Endothelial cell of umbilical vein (primary cell): ENCODE results near the gene DAD1.

ENCODE experiments used
- CTCF ChIP-seq, 2 donors: IDR thresholded peaks; 1 replicate in 1 of 2; 2 replicates in 1 of 2; pipeline ENCODE4 v1.5.1; 2011; ENCODE audit warnings: low read length in 2 of 2, mild to moderate bottlenecking in 2 of 2, moderate library complexity in 2 of 2, control low read depth in 1 of 2, inconsistent platforms in 1 of 2, low read depth in 1 of 2; ENCODE audit not compliant: insufficient read depth in 1 of 2; ENCODE audit errors: extremely low read depth in 1 of 2
- EZH2 ChIP-seq: IDR thresholded peaks from 2 replicates; pipeline ENCODE4 v1.6.1; 2012; ENCODE audit warnings: borderline replicate concordance, low read depth, mild to moderate bottlenecking, moderate library complexity, low read length, inconsistent platforms; ENCODE audit not compliant: severe bottlenecking
- FOS ChIP-seq: IDR thresholded peaks from 2 replicates; pipeline ENCODE4 v1.6.1; 2011; ENCODE audit warnings: mild to moderate bottlenecking, low read length, moderate library complexity, borderline replicate concordance; ENCODE audit not compliant: insufficient read depth
- GATA2 ChIP-seq: IDR thresholded peaks from 2 replicates; pipeline ENCODE4 v1.7.0; 2011; ENCODE audit warnings: low read depth, mild to moderate bottlenecking, moderate library complexity, mixed read lengths, low read length; ENCODE audit not compliant: insufficient read length, insufficient read depth
- JUN ChIP-seq: IDR thresholded peaks from 2 replicates; pipeline ENCODE4 v1.6.1; 2011; ENCODE audit warnings: borderline replicate concordance, low read depth; ENCODE audit not compliant: insufficient read length, insufficient read depth
- MAX ChIP-seq: IDR thresholded peaks from 2 replicates; pipeline ENCODE4 v1.6.1; 2011; ENCODE audit not compliant: insufficient read depth, insufficient read length
- MYC ChIP-seq: IDR thresholded peaks from one replicate; pipeline ENCODE4 v1.6.1; 2011; ENCODE audit warnings: mild to moderate bottlenecking, low read depth, low read length
- POLR2A ChIP-seq: IDR thresholded peaks from 2 replicates; pipeline ENCODE4 v1.6.1; 2012; ENCODE audit warnings: low read depth, mild to moderate bottlenecking, control low read depth, low read length
- POLR2AphosphoS5 ChIP-seq: IDR thresholded peaks from 2 replicates; pipeline ENCODE4 v1.6.1; 2012; ENCODE audit warnings: low read depth, mild to moderate bottlenecking, control low read depth, low read length, moderate library complexity; ENCODE audit not compliant: insufficient read depth

- TF ChIP-seq CTCF (IDR thresholded peaks at IDR 0.05; ENCODE audit: extremely low read depth in 1 of 2, insufficient read depth in 1 of 2, low read depth in 1 of 2, low read length in 2 of 2) (no peak), EZH2 (no peak), POLR2A (no peak), MAX (no peak), JUN (no peak), FOS (no peak), MYC (no peak), POLR2AphosphoS5 (no peak), GATA2 (no peak)
Measured at GRCh38 chr14:22588526-22589095, 413 bp downstream of the DAD1 start.
